Natural killer cell (primary cell): ENCODE results near the gene CDH24. TPM values are rescaled to one million over a fixed set of nuclear protein-coding genes. Genes with fewer than 3 reads are reported as not detected.
"Not testable (repeated sequence)": the region's sequence is repeated elsewhere in the genome, so short reads cannot be mapped to it uniquely, and the experiment has no call there.

Experiments used
- ATAC-seq, 3 donors: fragments of 150-1000 bp in 2 of 3; fragments of 200-7000 bp in 1 of 3; cut with Tn5 transposase; 1 replicate in 1 of 3; 2 replicates in 2 of 3; pipeline ENCODE4 v1.10.0; 2021; ENCODE audit warnings: mild to moderate bottlenecking in 2 of 3, moderate library complexity in 2 of 3
- DNase-seq, 2 donors: peaks; one replicate each; pipeline versions ENCODE4 v3.0.0 to v3.0.0-alpha.2; 2013 to 2021; ENCODE audit warnings: mixed read lengths in 1 of 2
- H3K27ac ChIP-seq: one replicate; pipeline ENCODE4 v1.5.1; 2013; ENCODE audit warnings: mild to moderate bottlenecking, low read length
- H3K27me3 ChIP-seq: one replicate; pipeline ENCODE4 v1.6.1; 2013; ENCODE audit warnings: low read length; ENCODE audit not compliant: control insufficient read depth, insufficient read depth
- H3K36me3 ChIP-seq: one replicate; pipeline ENCODE4 v1.6.1; 2013; ENCODE audit warnings: low read length; ENCODE audit not compliant: control insufficient read depth, insufficient read depth
- H3K4me1 ChIP-seq: one replicate; pipeline ENCODE4 v1.6.1; 2013; ENCODE audit warnings: low read length; ENCODE audit not compliant: control insufficient read depth, insufficient read depth
- H3K4me3 ChIP-seq: one replicate; pipeline ENCODE4 v1.5.1; 2013; ENCODE audit warnings: low read length
- H3K9me3 ChIP-seq: one replicate; pipeline ENCODE4 v1.6.1; 2013; ENCODE audit warnings: low read length; ENCODE audit not compliant: control insufficient read depth, insufficient read depth
- H3K27ac Mint-ChIP-seq, 2 donors: one replicate each; pipeline ENCODE4 v1.8.0; 2022; ENCODE audit warnings: mild to moderate bottlenecking in 2 of 2, mixed read lengths in 2 of 2, moderate library complexity in 1 of 2
- H3K27me3 Mint-ChIP-seq, 2 donors: one replicate each; pipeline ENCODE4 v1.8.0; 2022; ENCODE audit warnings: low read depth in 2 of 2, mixed read lengths in 2 of 2
- H3K36me3 Mint-ChIP-seq: one replicate; pipeline ENCODE4 v1.8.0; 2022; ENCODE audit warnings: mixed read lengths
- H3K4me1 Mint-ChIP-seq, 2 donors: one replicate each; pipeline ENCODE4 v1.8.0; 2022; ENCODE audit warnings: mixed read lengths in 2 of 2
- H3K4me3 Mint-ChIP-seq: one replicate; pipeline ENCODE4 v1.8.0; 2022; ENCODE audit warnings: mild to moderate bottlenecking, moderate library complexity, mixed read lengths
- H3K9me3 Mint-ChIP-seq, 2 donors: one replicate each; pipeline ENCODE4 v1.8.0; 2022; ENCODE audit warnings: mixed read lengths in 2 of 2
- CTCF ChIP-seq: fragments of 200-600 bp; IDR thresholded peaks from one replicate; pipeline ENCODE4 v1.8.0; 2022; ENCODE audit warnings: antibody characterized with exemption
- WGBS: methylation state at CpG from one replicate; pipeline ENCODE4 v1.1.7; 2013; ENCODE audit warnings: missing lambda C conversion rate; ENCODE audit not compliant: insufficient coverage; 5-methylcytosine and 5-hydroxymethylcytosine counted together
- intact Hi-C: fragments of 100-400 bp; cut with micrococcal nuclease; formaldehyde crosslinking; loops from one replicate; pipeline ENCODE4 v1.14.2; 2022
- total RNA-seq, 4 donors: library from RNA; stranded (reverse); fragments of 120-200 nt in 1 of 4; gene quantifications; one replicate each; pipeline versions ENCODE4 v1.2.3 to v1.2.4, GENCODE V29; 2013 to 2022

The CDH24 gene
- total RNA-seq, 3 donors from 2014 or later (not counting 1 experiment from before 2014, with no cell fraction given), result 1.9 to 4.9 (median 2.8) TPM

- Histone ChIP-seq H3K27me3 (no peaks in the 10 kb centered on the region), H3K4me1 (peaks cover 23% of the 10 kb centered on the region), H3K27ac (peak overlapping the region; percentile 91), H3K36me3 (no peaks in the 10 kb centered on the region), H3K9me3 (no peaks in the 10 kb centered on the region), H3K4me3 (peak overlapping the region; percentile 93)
- no peak for TF ChIP-seq CTCF
- ATAC-seq (no peak), DNase-seq (no peak)
- H3K27ac Mint-ChIP-seq, result peak overlapping the region; percentile 97 to 98
- peaks cover 30 to 38% of the 10 kb centered on the region in 2 donors for H3K4me1 Mint-ChIP-seq
- H3K36me3 Mint-ChIP-seq, result no peaks in the 10 kb centered on the region
- WGBS, result 48% methylated on average over 2 of the region's 5 CpGs
- no peaks in the 10 kb centered on the region for H3K27me3 Mint-ChIP-seq
- no peaks in the 10 kb centered on the region for H3K9me3 Mint-ChIP-seq
- intact Hi-C loops, result loop anchor here (2.0 to 5.0 kb wide), 2 partner anchors 51 to 77 kb away; partner anchors contain the start of genes CDH24 and PRMT5
- H3K4me3 Mint-ChIP-seq, result peak overlapping the region; percentile 98
Measured at GRCh38 chr14:23006188-23006534, 51.2 kb downstream of the CDH24 start.

GRCh38 chr14:23005451-23006187 is 51.7 kb downstream of the CDH24 start:
- WGBS, result 65% methylated on average over 2 of the region's 3 CpGs
- Histone ChIP-seq H3K4me1 (peaks cover 23% of the 10 kb centered on the region), H3K27ac (no peak overlapping the region), H3K9me3 (no peaks in the 10 kb centered on the region), H3K36me3 (no peaks in the 10 kb centered on the region), H3K27me3 (no peaks in the 10 kb centered on the region), H3K4me3 (no peak overlapping the region)
- intact Hi-C loops, result loop anchor here (2.0 to 5.0 kb wide), 2 partner anchors 52 to 77 kb away; partner anchors contain the start of genes CDH24 and PRMT5
- ATAC-seq (no peak), DNase-seq (no peak)
- peaks cover 30 to 38% of the 10 kb centered on the region in 2 donors for H3K4me1 Mint-ChIP-seq
- H3K27me3 Mint-ChIP-seq, result no peaks in the 10 kb centered on the region
- peak overlapping the region; percentile 97 to 98 for H3K27ac Mint-ChIP-seq
- no peak for TF ChIP-seq CTCF
- H3K36me3 Mint-ChIP-seq, result no peaks in the 10 kb centered on the region
- peak overlapping the region; percentile 98 for H3K4me3 Mint-ChIP-seq
- H3K9me3 Mint-ChIP-seq, result no peaks in the 10 kb centered on the region

- ATAC-seq, H3K27ac Mint-ChIP-seq, H3K27me3 ChIP-seq, intact Hi-C loops, H3K9me3 ChIP-seq, H3K4me3 Mint-ChIP-seq, H3K27ac ChIP-seq, H3K36me3 ChIP-seq, DNase-seq, H3K27me3 Mint-ChIP-seq, H3K9me3 Mint-ChIP-seq, H3K4me3 ChIP-seq, H3K36me3 Mint-ChIP-seq: not testable (repeated sequence)
- WGBS, result 100% methylated on average over 4 of the region's 4 CpGs
- H3K4me1 ChIP-seq, result peaks cover 16% of the 10 kb centered on the region
- H3K4me1 Mint-ChIP-seq, result peaks cover 25 to 26% of the 10 kb centered on the region in 2 donors
Measured at GRCh38 chr14:23004274-23004673, 53.0 kb downstream of the CDH24 start.

GRCh38 chr14:23002592-23002991 is 54.7 kb downstream of the CDH24 start:
- H3K9me3 ChIP-seq, result no peaks in the 10 kb centered on the region
- no peak for ATAC-seq
- H3K4me3 ChIP-seq, result no peak overlapping the region
- Mint-ChIP-seq H3K4me3 (no peak overlapping the region), H3K9me3 (no peaks in the 10 kb centered on the region), H3K27ac (no peak overlapping the region), H3K27me3 (no peaks in the 10 kb centered on the region), H3K36me3 (no peaks in the 10 kb centered on the region), H3K4me1 (peaks cover 16% of the 10 kb centered on the region in 2 donors)
- no peak overlapping the region for H3K27ac ChIP-seq
- no peaks in the 10 kb centered on the region for H3K27me3 ChIP-seq
- peaks cover 12% of the 10 kb centered on the region for H3K36me3 ChIP-seq
- DNase-seq, result no peak
- H3K4me1 ChIP-seq, result peaks cover 13% of the 10 kb centered on the region
- WGBS, result 100% methylated on average over 1 of the region's 3 CpGs
- no peak for TF ChIP-seq CTCF
- intact Hi-C loops, result no loop called here
